WERI-Rb-1 (cell line): ENCODE measurements around the gene FIBCD1.

ENCODE experiments used
- DNase-seq: peaks from one replicate; pipeline ENCODE4 v3.0.0-alpha.2; 2020
- H3K27ac ChIP-seq: fragments of 250-450 bp; sonication (Bioruptor Pico); 2 replicates; pipeline ENCODE4 v1.5.1; 2020; ENCODE audit warnings: mild to moderate bottlenecking, moderate library complexity
- H3K27me3 ChIP-seq: fragments of 250-450 bp; sonication (Bioruptor Pico); 2 replicates; pipeline ENCODE4 v1.5.1; 2021; ENCODE audit warnings: mild to moderate bottlenecking, low read depth, moderate library complexity; ENCODE audit not compliant: insufficient read depth, severe bottlenecking
- H3K36me3 ChIP-seq: fragments of 250-450 bp; sonication (Bioruptor Pico); 2 replicates; pipeline ENCODE4 v1.5.1; 2020; ENCODE audit warnings: mild to moderate bottlenecking, moderate library complexity
- H3K4me3 ChIP-seq: 2 replicates; pipeline ENCODE4 v1.5.1; 2011; ENCODE audit warnings: low read depth, mild to moderate bottlenecking, control low read depth, low read length
- H3K9me3 ChIP-seq: fragments of 250-450 bp; sonication (Bioruptor Pico); 2 replicates; pipeline ENCODE4 v1.5.1; 2021; ENCODE audit warnings: mild to moderate bottlenecking, moderate library complexity; ENCODE audit not compliant: severe bottlenecking
- CTCF ChIP-seq: IDR thresholded peaks from 2 replicates; pipeline ENCODE4 v1.5.1; 2011; ENCODE audit warnings: low read depth, mild to moderate bottlenecking, control low read depth, inconsistent platforms, low read length

FIBCD1 gene

DNA sequence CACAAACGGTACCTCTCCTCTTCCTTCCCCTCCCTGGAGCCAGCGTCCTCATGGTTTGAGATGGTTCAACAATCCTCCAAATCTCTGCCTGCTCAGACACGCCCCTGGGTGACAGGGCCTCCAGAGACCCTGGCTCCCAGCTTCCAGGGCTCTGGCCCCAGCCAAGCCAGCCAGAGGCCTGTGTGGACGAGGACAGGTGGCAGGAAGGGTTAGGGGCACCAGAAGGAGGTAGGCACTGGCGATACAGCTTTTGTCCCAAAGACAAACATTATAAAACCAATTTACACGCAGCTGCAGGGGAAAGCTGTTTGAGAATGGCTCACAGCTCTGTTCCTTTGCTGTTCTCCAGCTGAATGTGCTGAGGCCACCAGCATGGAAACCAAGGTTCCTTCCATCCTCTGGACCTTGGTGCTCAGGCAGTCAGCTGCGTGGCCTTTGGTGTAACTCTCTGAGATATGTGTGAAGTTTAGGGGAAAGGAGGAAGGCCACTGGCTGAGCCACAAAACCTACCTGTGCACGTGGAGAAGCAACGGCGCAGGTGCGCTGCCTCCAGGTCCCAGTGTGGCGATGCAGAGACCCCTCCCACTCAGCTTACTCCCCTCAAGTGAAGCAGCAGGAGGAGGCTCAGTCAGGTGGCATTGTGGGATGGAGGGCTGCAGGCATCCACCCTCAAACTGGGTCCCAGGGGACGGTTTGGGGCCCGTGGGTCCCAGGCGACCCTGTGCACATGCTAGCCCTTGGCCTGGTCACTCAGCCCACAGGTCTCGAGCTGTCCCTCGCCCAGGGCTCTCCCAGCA, 38.1 kb downstream of the FIBCD1 start:
- DNase-seq, result no peak
- Histone ChIP-seq H3K27me3 (no peaks in the 10 kb centered on the region), H3K27ac (no peak overlapping the region), H3K4me3 (no peak overlapping the region), H3K36me3 (no peaks in the 10 kb centered on the region), H3K9me3 (no peaks in the 10 kb centered on the region)
- no peak for TF ChIP-seq CTCF

- no peaks in the 10 kb centered on the region for H3K36me3 ChIP-seq
- TF ChIP-seq CTCF, result no peak
- no peak for DNase-seq
- no peaks in the 10 kb centered on the region for H3K27me3 ChIP-seq
- no peak overlapping the region for H3K4me3 ChIP-seq
- no peak overlapping the region for H3K27ac ChIP-seq
- H3K9me3 ChIP-seq, result no peaks in the 10 kb centered on the region
Observed at GRCh38 chr9:130899051-130899748, 39.8 kb downstream of the FIBCD1 start.

DNA sequence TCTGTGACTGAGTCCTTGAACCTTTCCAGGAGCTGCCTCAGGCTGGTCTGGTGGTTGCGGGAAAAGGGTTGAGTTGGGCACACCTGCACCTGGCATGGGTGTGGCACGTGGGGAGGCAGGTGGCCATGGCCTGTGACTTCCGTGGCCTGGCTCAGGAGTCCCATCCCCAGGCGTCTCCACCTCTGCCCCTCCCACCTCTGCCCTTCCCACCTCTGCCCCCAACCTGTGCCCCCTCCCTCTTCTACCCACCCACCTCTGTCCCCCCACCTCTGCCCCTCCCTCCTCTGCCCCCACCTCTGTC, 40.5 kb downstream of the FIBCD1 start:
- TF ChIP-seq CTCF, result no peak
- Histone ChIP-seq H3K9me3 (no peaks in the 10 kb centered on the region), H3K27me3 (no peaks in the 10 kb centered on the region), H3K27ac (no peak overlapping the region), H3K4me3 (no peak overlapping the region), H3K36me3 (peaks cover under 1% of the 10 kb centered on the region)
- DNase-seq, result no peak

DNA sequence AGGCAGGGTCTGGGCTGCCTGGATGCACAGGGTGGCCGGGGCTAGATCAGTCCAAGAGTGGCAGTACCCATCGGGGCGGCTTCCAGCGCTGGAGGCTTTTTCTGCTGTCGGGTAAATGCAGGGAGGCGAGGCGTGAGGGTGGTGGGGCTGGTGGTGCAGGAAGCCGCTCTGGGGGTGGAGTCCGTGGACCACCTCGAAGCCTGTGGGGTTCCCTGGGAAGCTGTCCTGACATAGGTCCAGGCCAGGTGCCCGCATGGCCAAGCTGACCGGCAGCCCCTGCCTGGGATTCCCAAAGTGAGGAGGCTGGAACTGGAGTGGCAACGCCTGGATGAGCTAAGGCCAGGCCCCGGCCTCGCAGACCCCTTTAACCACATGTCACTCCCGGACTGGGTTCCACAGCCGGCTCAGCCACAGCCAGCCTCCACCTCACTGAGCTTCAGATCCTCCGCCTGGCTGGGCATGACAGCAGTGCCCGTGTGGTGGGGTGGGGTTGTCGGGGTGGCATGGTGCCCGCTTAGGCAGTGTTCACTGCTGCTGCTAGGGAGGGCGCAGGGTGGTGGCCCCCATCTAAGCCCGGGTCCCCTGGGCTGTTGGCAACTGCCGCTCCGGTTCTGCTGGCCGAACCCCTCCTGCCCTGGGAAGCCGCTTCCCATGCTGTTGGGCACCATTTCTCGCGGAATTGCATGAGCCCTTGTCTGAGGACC, 41.0 kb downstream of the FIBCD1 start:
- Histone ChIP-seq H3K9me3 (no peaks in the 10 kb centered on the region), H3K36me3 (peaks cover 6% of the 10 kb centered on the region), H3K4me3 (no peak overlapping the region), H3K27me3 (no peaks in the 10 kb centered on the region), H3K27ac (no peak overlapping the region)
- TF ChIP-seq CTCF, result no peak
- no peak for DNase-seq

- TF ChIP-seq CTCF, result no peak
- Histone ChIP-seq H3K27me3 (no peaks in the 10 kb centered on the region), H3K9me3 (no peaks in the 10 kb centered on the region), H3K4me3 (no peak overlapping the region), H3K27ac (no peak overlapping the region), H3K36me3 (peaks cover 14% of the 10 kb centered on the region)
- no peak for DNase-seq
Observed at GRCh38 chr9:130897105-130897751, 41.8 kb downstream of the FIBCD1 start.
